Vagina (tissue), 2 donors: ENCODE data around the gene KCTD6.

Source experiments
- CTCF ChIP-seq, 3 experiments: fragments of 450-650 bp in 2 of 3; fragments of 200-600 bp in 1 of 3; sonication (generic) in 1 of 3; IDR thresholded peaks; one replicate each; pipeline ENCODE4 v1.5.1; 2017 to 2019; ENCODE audit warnings: antibody characterized with exemption in 3 of 3, mild to moderate bottlenecking in 2 of 3, moderate library complexity in 2 of 3
- POLR2A ChIP-seq, 2 donors: fragments of 450-650 bp; IDR thresholded peaks; one replicate each; pipeline ENCODE4 v1.6.1; 2017; ENCODE audit warnings: antibody characterized with exemption in 2 of 2, mild to moderate bottlenecking in 2 of 2, moderate library complexity in 2 of 2
- POLR2AphosphoS5 ChIP-seq, 2 donors: sonication (generic); formaldehyde crosslinking; IDR thresholded peaks; one replicate each; pipeline ENCODE4 v1.9.0; 2017; ENCODE audit warnings: antibody characterized with exemption in 2 of 2, mild to moderate bottlenecking in 2 of 2, low read depth in 1 of 2; ENCODE audit not compliant: insufficient read depth in 1 of 2

GRCh38 chr3:58536501-58537411 lies 44.9 kb downstream of the KCTD6 start, which contains the start of gene ACOX2:
- TF ChIP-seq CTCF (IDR thresholded peaks at IDR 0.05) = no peak
- no peak for TF ChIP-seq POLR2A (IDR thresholded peaks at IDR 0.05)
- TF ChIP-seq POLR2AphosphoS5 (IDR thresholded peaks at IDR 0.05; ENCODE audit: insufficient read depth in 1 of 2, low read depth in 1 of 2) = peak in 1 of 2 donors; percentile 42
